ENCODE measurements around the gene EEF1AKMT4.

DNA sequence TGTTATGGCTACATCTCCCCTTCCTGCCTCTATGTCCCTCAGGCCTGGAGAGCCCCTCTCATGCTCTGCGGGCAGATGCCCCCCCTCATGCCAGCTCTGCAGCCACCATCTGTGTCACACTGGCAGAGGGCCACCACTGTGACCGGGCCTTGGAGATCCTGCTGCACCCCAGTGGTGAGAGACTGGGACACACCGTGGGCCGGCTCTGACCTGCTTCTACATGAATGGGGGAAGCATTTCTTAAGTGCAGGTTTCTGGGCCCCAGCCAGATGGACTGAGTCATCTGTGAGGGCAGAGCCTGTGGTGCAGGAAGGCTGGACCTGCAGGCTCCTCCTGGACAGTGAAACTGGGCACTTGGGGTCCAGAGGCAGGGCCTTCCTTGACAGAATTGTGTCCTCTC, 15.2 kb upstream of the EEF1AKMT4 start:
- TF ChIP-seq, protein P1, sequence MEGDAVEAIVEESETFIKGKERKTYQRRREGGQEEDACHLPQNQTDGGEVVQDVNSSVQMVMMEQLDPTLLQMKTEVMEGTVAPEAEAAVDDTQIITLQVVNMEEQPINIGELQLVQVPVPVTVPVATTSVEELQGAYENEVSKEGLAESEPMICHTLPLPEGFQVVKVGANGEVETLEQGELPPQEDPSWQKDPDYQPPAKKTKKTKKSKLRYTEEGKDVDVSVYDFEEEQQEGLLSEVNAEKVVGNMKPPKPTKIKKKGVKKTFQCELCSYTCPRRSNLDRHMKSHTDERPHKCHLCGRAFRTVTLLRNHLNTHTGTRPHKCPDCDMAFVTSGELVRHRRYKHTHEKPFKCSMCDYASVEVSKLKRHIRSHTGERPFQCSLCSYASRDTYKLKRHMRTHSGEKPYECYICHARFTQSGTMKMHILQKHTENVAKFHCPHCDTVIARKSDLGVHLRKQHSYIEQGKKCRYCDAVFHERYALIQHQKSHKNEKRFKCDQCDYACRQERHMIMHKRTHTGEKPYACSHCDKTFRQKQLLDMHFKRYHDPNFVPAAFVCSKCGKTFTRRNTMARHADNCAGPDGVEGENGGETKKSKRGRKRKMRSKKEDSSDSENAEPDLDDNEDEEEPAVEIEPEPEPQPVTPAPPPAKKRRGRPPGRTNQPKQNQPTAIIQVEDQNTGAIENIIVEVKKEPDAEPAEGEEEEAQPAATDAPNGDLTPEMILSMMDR (IDR thresholded peaks at IDR 0.05) = no peak
- TF ChIP-seq POLR2A (IDR thresholded peaks at IDR 0.05) = no peak
